CD4-positive, alpha-beta T cell treated with Interleukin-10 for 1 hour (primary cell): ENCODE results near the gene SKIC8.

ENCODE experiments used
- DNase-seq: peaks from one replicate; pipeline ENCODE4 v3.0.0-alpha.2; 2020

Gene SKIC8

GRCh38 chr15:78299101-78299930 lies at the start of gene SKIC8:
Gene SKIC8 (minus strand): TSS chr15:78299609. CDS start chr15:78295686, 3,923 bp downstream.
- DNase-seq, result peak; percentile 92

DNA sequence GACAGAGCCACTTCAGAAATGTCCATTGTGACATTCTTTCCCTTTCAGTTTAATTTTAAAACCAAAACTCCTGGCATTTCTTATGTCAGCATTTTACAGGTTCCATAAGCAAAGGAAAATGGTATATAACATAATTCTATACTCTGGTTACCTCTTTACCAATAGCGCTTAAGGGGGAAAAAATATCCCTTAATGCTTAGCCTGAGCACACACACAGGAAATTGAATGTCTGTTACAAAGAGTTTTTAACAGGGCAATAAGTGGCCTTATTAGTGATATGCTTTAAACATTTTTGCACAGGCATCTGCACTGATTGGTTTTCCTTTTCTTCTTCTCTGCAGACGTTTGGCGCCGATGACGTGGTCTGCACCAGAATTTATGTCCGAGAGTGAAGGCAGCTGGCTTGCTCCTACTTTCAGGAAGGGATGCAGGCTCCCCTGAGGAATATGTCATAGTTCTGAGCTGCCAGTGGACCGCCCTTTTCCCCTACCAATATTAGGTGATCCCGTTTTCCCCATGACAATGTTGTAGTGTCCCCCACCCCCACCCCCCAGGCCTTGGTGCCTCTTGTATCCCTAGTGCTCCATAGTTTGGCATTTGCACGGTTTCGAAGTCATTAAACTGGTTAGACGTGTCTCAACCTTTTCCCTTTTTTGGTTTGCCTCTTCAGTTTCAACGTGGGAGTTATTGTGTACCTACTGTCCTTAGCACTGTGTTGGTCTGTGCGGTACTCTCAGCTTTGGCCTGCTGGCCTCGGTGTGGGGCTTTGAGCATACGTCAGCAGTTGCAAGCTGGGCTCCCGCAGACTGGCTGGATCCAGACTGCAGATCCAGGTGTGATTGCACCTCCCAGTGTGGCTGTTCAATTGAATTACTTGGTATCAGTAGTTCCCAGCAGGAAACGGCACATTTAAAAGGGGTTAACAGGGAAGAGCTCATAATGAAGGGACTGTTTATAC lies 48.5 kb upstream of the SKIC8 start:
- no peak for DNase-seq

DNA sequence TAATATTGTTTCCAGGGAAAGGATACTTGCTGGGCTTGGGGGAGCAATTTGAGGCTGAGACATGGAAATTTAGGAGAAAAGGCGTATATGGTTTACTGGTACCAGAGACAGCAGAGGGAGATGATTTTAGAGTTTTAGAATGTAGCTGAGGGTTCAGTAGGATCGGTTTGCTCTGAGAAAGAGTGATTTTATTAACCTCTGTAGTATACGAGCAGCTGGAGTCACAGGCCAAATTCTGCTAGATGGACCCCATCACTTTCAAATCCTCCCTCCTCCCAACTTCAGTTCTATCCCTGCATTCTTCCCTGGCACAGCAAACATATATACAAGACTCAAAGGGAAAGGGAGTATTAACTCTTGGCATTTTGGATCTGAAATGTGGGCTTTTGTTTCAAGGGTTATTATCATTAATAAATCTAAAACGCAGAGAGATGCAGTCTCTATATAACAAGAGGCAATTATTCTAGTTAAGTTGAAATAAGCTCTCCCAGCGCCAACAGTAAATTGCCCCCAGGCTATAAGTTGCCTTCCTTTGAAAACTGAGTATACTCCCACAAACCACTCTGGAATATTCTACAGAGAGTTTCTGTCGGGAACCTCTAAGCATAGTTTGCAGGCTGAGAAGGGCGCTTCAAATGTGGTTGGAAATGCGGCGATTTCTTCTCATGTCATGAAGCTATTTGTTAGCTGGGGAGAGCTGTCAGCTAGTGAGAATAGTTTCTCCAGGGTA lies 46.2 kb upstream of the SKIC8 start:
- DNase-seq, result no peak

- no peak for DNase-seq
Measured at GRCh38 chr15:78343276-78344060, 44.1 kb upstream of the SKIC8 start.

- DNase-seq, result no peak
Measured at GRCh38 chr15:78342021-78342420, 42.6 kb upstream of the SKIC8 start.

DNA sequence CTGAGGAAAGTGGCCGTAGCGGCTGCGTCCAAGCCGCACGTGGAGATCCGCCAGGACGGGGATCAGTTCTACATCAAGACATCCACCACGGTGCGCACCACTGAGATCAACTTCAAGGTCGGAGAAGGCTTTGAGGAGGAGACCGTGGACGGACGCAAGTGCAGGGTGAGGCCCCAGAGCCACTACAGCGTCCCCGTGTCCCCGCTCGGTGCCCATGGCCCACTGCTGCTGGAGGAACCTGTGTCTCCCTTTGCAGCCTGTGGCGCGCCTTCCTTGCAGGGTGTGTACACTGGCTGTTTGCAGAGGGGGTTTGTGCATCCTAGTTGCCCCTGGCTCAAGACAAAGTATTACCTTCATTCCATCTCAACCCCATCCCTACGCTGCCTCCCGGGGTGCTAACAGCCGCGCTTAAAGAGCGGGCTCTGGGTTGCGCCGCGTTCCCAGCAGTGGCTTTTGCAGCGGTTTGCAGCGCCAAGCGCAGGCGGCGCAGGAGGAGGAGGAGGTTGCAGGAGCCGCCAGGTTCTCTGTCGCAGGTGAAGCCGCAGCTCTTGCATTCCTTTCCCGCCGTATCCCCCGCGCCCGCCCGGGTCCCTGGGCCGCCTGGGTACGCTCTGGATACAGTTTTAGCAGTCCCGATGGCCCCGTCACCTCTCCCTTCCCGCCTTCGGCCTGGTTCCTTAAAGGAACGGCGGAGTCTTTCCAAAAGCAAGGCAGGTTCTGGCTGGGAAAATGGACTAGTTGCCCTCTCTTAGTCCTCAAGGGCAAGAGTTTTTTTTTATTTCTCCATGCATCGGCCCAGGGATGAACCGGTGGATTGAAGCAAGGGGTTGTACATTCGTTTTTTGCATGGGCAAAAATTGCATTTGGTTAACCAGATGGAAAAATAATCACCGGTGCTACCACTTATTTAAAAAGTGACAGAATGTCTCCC lies 41.9 kb upstream of the SKIC8 start:
- DNase-seq, result no peak

DNA sequence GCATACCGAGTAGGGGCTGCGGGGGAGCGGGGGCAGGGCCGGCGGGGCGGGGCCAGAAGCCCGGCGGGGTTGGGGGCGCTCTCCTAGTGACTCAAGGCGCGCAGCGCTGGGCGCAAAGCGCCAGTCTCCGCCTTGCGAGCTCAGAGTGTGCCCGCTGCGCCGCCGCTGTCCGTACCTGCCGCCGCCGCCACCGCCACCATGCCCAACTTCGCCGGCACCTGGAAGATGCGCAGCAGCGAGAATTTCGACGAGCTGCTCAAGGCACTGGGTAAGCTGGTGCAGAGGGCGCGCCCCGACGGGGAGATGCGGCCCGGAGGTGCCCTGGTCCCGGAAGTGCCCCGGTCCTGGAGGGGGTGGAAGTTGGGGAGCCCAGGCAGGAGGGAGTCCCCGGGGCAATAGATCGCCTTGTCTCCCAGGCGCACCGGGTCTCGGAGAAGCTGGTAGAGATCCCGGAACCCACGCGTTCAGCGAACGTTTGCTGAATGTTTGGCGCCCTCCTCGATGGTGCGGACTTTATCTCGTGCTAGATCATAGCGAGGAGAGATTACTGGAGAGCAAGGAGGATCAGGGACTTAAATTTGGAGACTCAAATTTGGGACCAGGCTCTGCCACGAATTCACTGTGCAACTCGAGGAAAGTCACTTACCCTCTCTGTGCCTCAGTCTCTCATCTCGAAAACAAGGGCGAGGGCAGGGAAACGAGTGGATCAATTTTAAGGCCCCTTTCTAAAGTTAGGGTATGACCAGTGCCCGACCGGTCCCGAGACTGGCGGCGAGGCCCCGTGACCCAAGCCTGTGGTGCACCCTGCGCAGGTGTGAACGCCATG lies 41.0 kb upstream of the SKIC8 start, which contains the start of gene CRABP1:
Gene CRABP1, plus strand, starts transcription at position 123 of the 826 bp plus-strand sequence. Its CDS starts 76 bp downstream, at position 199.
- DNase-seq, result no peak

- DNase-seq, result no peak
Measured at GRCh38 chr15:78339559-78339958, 40.1 kb upstream of the SKIC8 start.

- DNase-seq, result no peak
Measured at GRCh38 chr15:78338781-78339180, 39.4 kb upstream of the SKIC8 start.

- no peak for DNase-seq
Measured at GRCh38 chr15:78335985-78336384, 36.6 kb upstream of the SKIC8 start.

GRCh38 chr15:78334845-78335244 lies 35.4 kb upstream of the SKIC8 start:
- DNase-seq, result no peak

GRCh38 chr15:78329625-78330024 lies 30.2 kb upstream of the SKIC8 start:
- no peak for DNase-seq

- DNase-seq, result no peak
Measured at GRCh38 chr15:78327466-78327865, 28.1 kb upstream of the SKIC8 start.

GRCh38 chr15:78325092-78325843 lies 25.9 kb upstream of the SKIC8 start:
- DNase-seq, result no peak

DNA sequence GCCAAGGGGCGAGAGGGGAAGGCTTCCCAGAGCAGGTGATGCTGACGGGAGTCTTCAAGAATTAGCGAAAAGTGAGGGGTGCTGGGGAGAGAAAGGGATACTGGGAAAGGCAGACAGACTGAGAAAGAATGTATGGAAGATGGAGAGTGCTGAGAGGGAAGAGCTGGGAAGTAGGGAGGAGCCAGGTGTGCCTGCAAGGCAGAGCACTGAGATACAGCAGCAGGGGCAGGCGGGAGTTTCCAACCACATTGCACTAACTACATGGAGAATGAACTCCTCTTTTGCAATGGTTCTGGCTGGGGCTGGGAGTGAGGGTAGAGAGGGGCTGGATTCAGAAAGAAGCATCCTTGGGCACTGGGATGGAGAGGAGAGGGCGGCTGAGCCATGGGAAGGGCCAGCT lies 24.7 kb upstream of the SKIC8 start:
- no peak for DNase-seq

DNA sequence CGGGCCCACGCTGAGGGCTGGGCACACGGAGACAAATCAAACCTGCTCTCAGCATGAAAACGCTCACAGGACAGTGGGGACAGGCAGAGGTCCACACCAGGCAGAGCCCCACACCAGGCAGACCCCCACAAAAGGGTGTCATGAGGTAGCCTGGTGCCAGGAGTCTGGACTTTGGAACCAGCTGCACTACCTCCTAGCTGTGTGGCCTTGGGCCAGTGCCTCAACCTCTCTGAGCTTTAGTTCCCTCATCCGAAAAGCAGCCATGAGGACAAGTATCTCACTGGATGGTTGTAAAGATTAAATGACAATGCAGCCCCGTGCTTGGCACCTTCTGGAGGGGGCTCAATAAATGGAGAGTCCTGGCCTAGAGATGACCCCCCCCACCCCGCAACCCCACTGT lies 24.3 kb upstream of the SKIC8 start:
- DNase-seq, result no peak

- DNase-seq, result no peak
Measured at GRCh38 chr15:78322724-78323521, 23.5 kb upstream of the SKIC8 start.

- no peak for DNase-seq
Measured at GRCh38 chr15:78322243-78322642, 22.8 kb upstream of the SKIC8 start.
